Colonic mucosa (tissue), 4 donors: Measurements from ENCODE around the gene STYX. TPM values are rescaled to one million over a fixed set of nuclear protein-coding genes. Genes with fewer than 3 reads are reported as not detected.

Experiments
- DNase-seq: peaks from one replicate; pipeline ENCODE4 v3.0.0-alpha.2; 2020
- H3K27ac ChIP-seq: fragments of 200-600 bp; one replicate; pipeline ENCODE4 v1.8.0; 2021
- H3K27me3 ChIP-seq: fragments of 200-600 bp; one replicate; pipeline ENCODE4 v1.8.0; 2021
- H3K36me3 ChIP-seq: fragments of 200-600 bp; one replicate; pipeline ENCODE4 v1.8.0; 2021
- H3K4me1 ChIP-seq: fragments of 200-600 bp; one replicate; pipeline ENCODE4 v1.8.0; 2021; ENCODE audit warnings: mild to moderate bottlenecking
- H3K4me3 ChIP-seq: fragments of 200-600 bp; one replicate; pipeline ENCODE4 v1.8.0; 2021
- H3K9ac ChIP-seq, 2 donors: one replicate each; pipeline ENCODE4 v1.7.0; 2013; ENCODE audit warnings: control low read depth in 2 of 2, low read depth in 2 of 2, low read length in 2 of 2
- H3K9me3 ChIP-seq: fragments of 200-600 bp; one replicate; pipeline ENCODE4 v1.8.0; 2021
- CTCF ChIP-seq: fragments of 200-600 bp; IDR thresholded peaks from one replicate; pipeline ENCODE4 v1.8.0; 2022; ENCODE audit warnings: antibody characterized with exemption, mild to moderate bottlenecking
- intact Hi-C: fragments of 100-400 bp; cut with DNase I; formaldehyde crosslinking; loops from one replicate; pipeline ENCODE4 v1.14.1; 2022
- total RNA-seq, 2 donors: library from RNA; stranded (reverse); fragmentation: NEBNext Ultra II Directional in 1 of 2; extraction: Animal tissue kit (Norgen Biotek cat#: 25700) in 1 of 2; gene quantifications; one replicate each; pipeline ENCODE4 v1.2.1, GENCODE V29; 2021
- donor health status: healthy.
- donor health status: DM: no; HTN: no; CAD: no.
- donor health status: DM: no; HTN: no; CAD: no.

The STYX gene
- total RNA-seq, 2 donors from 2014 or later: 7.4 to 11.2 TPM

DNA sequence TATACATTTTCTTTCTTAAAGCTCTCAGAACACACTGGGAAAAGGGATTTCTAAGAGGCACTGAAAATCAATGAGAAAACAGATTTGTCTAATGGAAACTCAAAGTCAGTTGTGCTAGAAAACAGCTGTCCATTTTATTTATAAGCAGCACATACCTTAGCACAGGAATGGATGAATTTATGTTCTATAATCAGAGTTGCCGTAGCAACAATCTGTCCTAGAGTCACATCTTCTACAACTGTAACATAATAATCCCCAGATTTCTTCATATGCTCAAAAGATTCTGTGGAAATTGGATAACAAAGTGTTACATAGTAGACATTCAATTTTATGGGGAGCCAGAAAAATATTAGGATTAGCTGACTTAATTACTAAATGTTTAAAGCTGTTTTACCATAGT lies 51.7 kb downstream of the STYX start:
- no peak for DNase-seq

DNA sequence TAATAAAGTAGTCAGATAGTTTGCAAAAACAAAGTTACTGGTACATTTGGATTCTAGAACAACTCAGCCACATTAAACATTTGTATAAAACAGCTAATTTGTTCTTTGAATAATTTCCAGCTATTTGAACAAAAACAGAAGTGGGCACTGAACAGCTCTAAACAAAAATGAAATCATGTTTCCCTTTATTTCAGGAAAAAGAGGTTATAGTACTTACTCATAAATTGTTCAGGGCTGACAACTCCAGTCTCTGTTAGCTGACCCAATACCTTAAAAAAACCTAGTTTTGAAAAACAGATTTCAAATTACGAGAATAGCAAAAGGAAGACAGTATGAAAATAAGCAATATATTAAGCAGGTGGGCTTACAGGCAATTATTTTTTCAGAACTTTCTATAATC lies 53.2 kb downstream of the STYX start:
- peaks cover 9% of the 10 kb centered on the region for H3K36me3 ChIP-seq
- H3K4me1 ChIP-seq: no peaks in the 10 kb centered on the region
- no peak for TF ChIP-seq CTCF
- no peak overlapping the region for H3K27ac ChIP-seq
- H3K9ac ChIP-seq: no peak overlapping the region
- no peaks in the 10 kb centered on the region for H3K9me3 ChIP-seq
- DNase-seq: no peak
- no peaks in the 10 kb centered on the region for H3K27me3 ChIP-seq
- no peak overlapping the region for H3K4me3 ChIP-seq
- intact Hi-C loops: loop anchor here (10.0 kb wide), 1 partner anchor 48 kb away; the partner anchor contains the start of gene STYX

More for the DNA sequence above, 51.7 kb downstream of the STYX start:
- intact Hi-C loops: loop anchor here (10.0 kb wide), 1 partner anchor 47 kb away; the partner anchor contains the start of gene STYX
- Histone ChIP-seq H3K9ac (no peak overlapping the region), H3K36me3 (peaks cover 9% of the 10 kb centered on the region), H3K27ac (no peak overlapping the region), H3K9me3 (no peaks in the 10 kb centered on the region), H3K4me3 (no peak overlapping the region), H3K4me1 (no peaks in the 10 kb centered on the region), H3K27me3 (no peaks in the 10 kb centered on the region)
- TF ChIP-seq CTCF: no peak

GRCh38 chr14:52786887-52787286 lies 56.9 kb downstream of the STYX start:
- no peak overlapping the region for H3K27ac ChIP-seq
- H3K4me3 ChIP-seq: no peak overlapping the region
- intact Hi-C loops: loop anchor here (10.0 kb wide), 1 partner anchor 52 kb away; the partner anchor contains the start of gene STYX
- H3K4me1 ChIP-seq: no peaks in the 10 kb centered on the region
- H3K9ac ChIP-seq: no peak overlapping the region
- DNase-seq: no peak
- H3K27me3 ChIP-seq: no peaks in the 10 kb centered on the region
- H3K36me3 ChIP-seq: peaks cover 1% of the 10 kb centered on the region
- H3K9me3 ChIP-seq: no peaks in the 10 kb centered on the region
- no peak for TF ChIP-seq CTCF

- no peaks in the 10 kb centered on the region for H3K27me3 ChIP-seq
- no peak for DNase-seq
- no peaks in the 10 kb centered on the region for H3K9me3 ChIP-seq
- intact Hi-C loops: loop anchor here (10.0 kb wide), 1 partner anchor 54 kb away; the partner anchor contains the start of gene STYX
- H3K9ac ChIP-seq: no peak overlapping the region
- no peak for TF ChIP-seq CTCF
- no peaks in the 10 kb centered on the region for H3K4me1 ChIP-seq
- H3K4me3 ChIP-seq: no peak overlapping the region
- H3K27ac ChIP-seq: no peak overlapping the region
- H3K36me3 ChIP-seq: no peaks in the 10 kb centered on the region
Observed at GRCh38 chr14:52789118-52789517, 59.2 kb downstream of the STYX start.

- H3K27ac ChIP-seq: peak overlapping the region; percentile 89
- TF ChIP-seq CTCF: no peak
Observed at GRCh38 chr14:52790011-52790755, 60.2 kb downstream of the STYX start.

More at GRCh38 chr14:52790011-52790755, 60.2 kb downstream of the STYX start:
- H3K9me3 ChIP-seq: no peaks in the 10 kb centered on the region
- H3K9ac ChIP-seq: peak overlapping the region in 1 of 2 donors; percentile 81
- no peaks in the 10 kb centered on the region for H3K27me3 ChIP-seq
- intact Hi-C loops: no loop called here
- H3K4me3 ChIP-seq: peak overlapping the region; percentile 77
- peak; percentile 40 for DNase-seq
- H3K36me3 ChIP-seq: no peaks in the 10 kb centered on the region
- no peaks in the 10 kb centered on the region for H3K4me1 ChIP-seq
